GM23338 (cell line): ENCODE results near the gene GPATCH1. TPM values are rescaled to one million over a fixed set of nuclear protein-coding genes. Genes with fewer than 3 reads are reported as not detected.
A peak's percentile ranks its signal among the peaks of the same experiment; 100 is the strongest.
"Not testable (repeated sequence)": the region's sequence is repeated elsewhere in the genome, so short reads cannot be mapped to it uniquely, and the experiment has no call there.

Source experiments
- ATAC-seq: fragments of 200-7000 bp; cut with Tn5 transposase; 3 replicates; pipeline ENCODE4 v1.9.1; 2020
- DNase-seq: peaks from one replicate; pipeline ENCODE4 v3.0.0-alpha.2; 2015; ENCODE audit warnings: low spot score
- H2AFZ ChIP-seq: fragments of 200-600 bp; sonication (generic); 2 replicates; pipeline ENCODE4 v1.8.0; 2016; ENCODE audit warnings: antibody characterized with exemption, mild to moderate bottlenecking, moderate library complexity
- H3F3A ChIP-seq: fragments of 200-600 bp; sonication (generic); replicated peaks from 2 replicates; pipeline ENCODE4 v1.8.0; 2017; ENCODE audit warnings: antibody characterized with exemption, mixed run types, low read depth
- H3K27ac ChIP-seq: fragments of 200-600 bp; sonication (generic); 2 replicates; pipeline ENCODE4 v1.6.1; 2016; ENCODE audit warnings: low read depth
- H3K27me3 ChIP-seq: fragments of 200-600 bp; sonication (generic); 2 replicates; pipeline ENCODE4 v1.8.0; 2016; ENCODE audit warnings: mild to moderate bottlenecking, mixed run types, moderate library complexity; ENCODE audit not compliant: insufficient read depth
- H3K36me3 ChIP-seq: fragments of 200-600 bp; sonication (generic); 2 replicates; pipeline ENCODE4 v1.8.0; 2016; ENCODE audit warnings: mild to moderate bottlenecking; ENCODE audit not compliant: insufficient read depth
- H3K4me1 ChIP-seq: fragments of 200-600 bp; sonication (generic); 2 replicates; pipeline ENCODE4 v1.8.0; 2016; ENCODE audit warnings: mild to moderate bottlenecking, moderate library complexity; ENCODE audit not compliant: insufficient read depth
- H3K4me2 ChIP-seq: fragments of 200-600 bp; sonication (generic); 2 replicates; pipeline ENCODE4 v1.7.1; 2017; ENCODE audit warnings: mixed run types
- H3K4me3 ChIP-seq: fragments of 200-600 bp; sonication (generic); 2 replicates; pipeline ENCODE4 v1.6.1; 2016; ENCODE audit warnings: mixed run types
- H3K79me2 ChIP-seq: fragments of 200-600 bp; sonication (generic); replicated peaks from 2 replicates; pipeline ENCODE4 v1.8.0; 2017; ENCODE audit warnings: mild to moderate bottlenecking; ENCODE audit not compliant: insufficient read depth
- H3K9me2 ChIP-seq: fragments of 200-600 bp; sonication (generic); 2 replicates; pipeline ENCODE4 v1.8.0; 2017; ENCODE audit not compliant: insufficient read depth
- H4K20me1 ChIP-seq: fragments of 200-600 bp; sonication (generic); replicated peaks from 2 replicates; pipeline ENCODE4 v1.8.0; 2017; ENCODE audit warnings: mild to moderate bottlenecking; ENCODE audit not compliant: insufficient read depth
- H3K27ac Mint-ChIP-seq: 2 replicates; pipeline ENCODE4 v1.8.0; 2020; ENCODE audit warnings: inconsistent platforms, mild to moderate bottlenecking, moderate library complexity, mixed read lengths
- H3K27me3 Mint-ChIP-seq: 3 replicates; pipeline ENCODE4 v1.8.0; 2022; ENCODE audit warnings: low read depth, mild to moderate bottlenecking, moderate library complexity, mixed read lengths, inconsistent platforms; ENCODE audit not compliant: insufficient read depth, poor library complexity
- H3K36me3 Mint-ChIP-seq: 3 replicates; pipeline ENCODE4 v1.8.0; 2021; ENCODE audit warnings: low read depth, mild to moderate bottlenecking, inconsistent platforms, moderate library complexity, mixed read lengths
- H3K4me1 Mint-ChIP-seq: 3 replicates; pipeline ENCODE4 v1.8.0; 2020; ENCODE audit warnings: mild to moderate bottlenecking, inconsistent platforms, mixed read lengths
- H3K4me3 Mint-ChIP-seq: 3 replicates; pipeline ENCODE4 v1.8.0; 2021; ENCODE audit warnings: moderate library complexity, mild to moderate bottlenecking, inconsistent platforms, mixed read lengths
- H3K9me3 Mint-ChIP-seq: 3 replicates; pipeline ENCODE4 v1.8.0; 2020; ENCODE audit warnings: moderate library complexity, mild to moderate bottlenecking, inconsistent platforms, mixed read lengths
- CREB1 ChIP-seq: fragments of 250-450 bp; sonication (Bioruptor Pico); IDR thresholded peaks from 2 replicates; pipeline ENCODE4 v1.5.0; 2020; ENCODE audit warnings: low read depth, mild to moderate bottlenecking, moderate library complexity
- EZH2 ChIP-seq: fragments of 200-600 bp; sonication (generic); IDR thresholded peaks from one replicate; pipeline ENCODE4 v1.8.0; 2017; ENCODE audit warnings: antibody characterized with exemption, mild to moderate bottlenecking, low read depth; ENCODE audit not compliant: unreplicated experiment
- JUNB ChIP-seq: IDR thresholded peaks from one replicate; pipeline ENCODE4 v1.6.1; 2016; ENCODE audit warnings: antibody characterized with exemption; ENCODE audit not compliant: unreplicated experiment
- NANOG ChIP-seq: IDR thresholded peaks from 2 replicates; pipeline ENCODE4 v1.6.1; 2016; ENCODE audit warnings: antibody characterized with exemption, borderline replicate concordance
- POLR2AphosphoS5 ChIP-seq: IDR thresholded peaks from 2 replicates; pipeline ENCODE4 v1.6.1; 2016; ENCODE audit warnings: antibody characterized with exemption, low read depth
- STAT1 ChIP-seq: IDR thresholded peaks from one replicate; pipeline ENCODE4 v1.6.1; 2016; ENCODE audit warnings: antibody characterized with exemption; ENCODE audit not compliant: unreplicated experiment
- ZNF114 ChIP-seq: fragments of 250-450 bp; sonication (Bioruptor Pico); IDR thresholded peaks from 2 replicates; pipeline ENCODE4 v1.5.0; 2020; ENCODE audit warnings: mild to moderate bottlenecking, moderate library complexity
- ZNF331 ChIP-seq: fragments of 250-450 bp; sonication (Bioruptor Pico); IDR thresholded peaks from 2 replicates; pipeline ENCODE4 v1.5.0; 2020; ENCODE audit warnings: low read depth, mild to moderate bottlenecking, moderate library complexity
- ZNF462 ChIP-seq: fragments of 250-450 bp; sonication (Bioruptor Pico); IDR thresholded peaks from 2 replicates; pipeline ENCODE4 v1.5.0; 2020; ENCODE audit warnings: mild to moderate bottlenecking, moderate library complexity
- polyA plus RNA-seq: library from polyadenylated mRNA; unstranded; fragments of >200 nt; fragmentation: Nextera tagmentation; extraction: Ambion mirVana; gene quantifications from 2 replicates; pipeline ENCODE4 v1.2.1, GENCODE V29; 2016
- total RNA-seq: library from RNA; depleted of rRNA; stranded (reverse); fragments of >200 nt; shearing (Covaris generic); gene quantifications from 2 replicates; pipeline ENCODE4 v1.2.3, GENCODE V29; 2014
- TF ChIP-seq, protein P1 (sequence below): IDR thresholded peaks from one replicate; pipeline ENCODE4 v1.6.1; 2018; ENCODE audit warnings: antibody characterized with exemption; ENCODE audit not compliant: unreplicated experiment
- TF ChIP-seq, protein P2 (sequence below), 2 experiments: fragments of 200-600 bp in 1 of 2; sonication (generic) in 1 of 2; conservative IDR thresholded peaks; 2 replicates each; pipeline versions ENCODE4 v1.5.1 to v1.6.1; 2016 to 2017; ENCODE audit warnings: antibody characterized with exemption in 2 of 2, low read depth in 2 of 2, mild to moderate bottlenecking in 2 of 2, moderate library complexity in 1 of 2

The GPATCH1 gene
- total and polyA plus RNA-seq, 2 experiments from 2014 or later = 12.0 to 13.6 TPM

GRCh38 chr19:33041828-33042160 is 39.2 kb upstream of the GPATCH1 start:
- H3K36me3 Mint-ChIP-seq = peaks cover 33% of the 10 kb centered on the region
- not testable (repeated sequence) for H3K27me3 Mint-ChIP-seq, H3K27me3 ChIP-seq, DNase-seq, H3F3A ChIP-seq, H3K4me3 Mint-ChIP-seq, ATAC-seq, H3K9me2 ChIP-seq, H2AFZ ChIP-seq, H3K4me3 ChIP-seq, H3K9me3 Mint-ChIP-seq, H3K4me1 ChIP-seq, H3K36me3 ChIP-seq, H3K4me2 ChIP-seq, H4K20me1 ChIP-seq
- H3K79me2 ChIP-seq = peaks cover 35% of the 10 kb centered on the region
- peak overlapping the region; percentile 32 for H3K27ac Mint-ChIP-seq
- peak overlapping the region; percentile 34; the same call in 1 of the 2 replicates for H3K27ac ChIP-seq
- H3K4me1 Mint-ChIP-seq = peaks cover 14% of the 10 kb centered on the region; the same call in 2 of the 3 replicates

DNA sequence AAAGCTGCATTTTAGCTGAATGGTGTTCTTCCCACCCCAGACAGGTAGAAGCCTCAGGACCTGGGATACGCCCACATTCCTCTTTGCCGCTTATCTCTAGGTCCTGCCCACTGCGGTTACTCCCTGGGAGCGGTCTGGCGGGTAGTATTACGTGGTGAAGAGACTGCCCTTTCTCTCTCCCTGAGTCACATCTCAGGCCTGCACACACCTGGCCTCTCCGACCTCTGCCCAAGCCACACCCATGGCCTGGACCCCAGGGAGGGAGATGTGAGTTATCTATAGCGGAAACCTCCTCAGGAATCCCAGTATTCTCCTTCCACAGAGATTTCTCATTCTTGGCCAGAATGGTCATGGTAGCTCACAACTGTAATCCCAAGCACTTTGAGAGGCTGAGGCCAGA is 33.6 kb upstream of the GPATCH1 start:
- ATAC-seq (peak; percentile 97), DNase-seq (peak; percentile 81)
- H3F3A ChIP-seq = no peaks in the 10 kb centered on the region
- no peak overlapping the region for H3K4me3 ChIP-seq
- H3K4me3 Mint-ChIP-seq = no peak overlapping the region
- no peak overlapping the region for H3K27ac ChIP-seq
- peaks cover 9% of the 10 kb centered on the region for H3K27me3 Mint-ChIP-seq
- no peaks in the 10 kb centered on the region for H3K4me1 ChIP-seq
- no peaks in the 10 kb centered on the region for H3K36me3 ChIP-seq
- H3K79me2 ChIP-seq = peaks cover 33% of the 10 kb centered on the region
- H2AFZ ChIP-seq = no peak overlapping the region
- no peak overlapping the region; the same call in 1 of the 2 replicates for H3K4me2 ChIP-seq
- peaks cover 4% of the 10 kb centered on the region; the same call in 1 of the 2 replicates for H4K20me1 ChIP-seq
- H3K9me3 Mint-ChIP-seq = no peaks in the 10 kb centered on the region
- H3K27ac Mint-ChIP-seq = peak overlapping the region; percentile 62; the same call in 1 of the 2 replicates
- peaks cover 15% of the 10 kb centered on the region; the same call in 2 of the 3 replicates for H3K36me3 Mint-ChIP-seq
- H3K27me3 ChIP-seq = no peaks in the 10 kb centered on the region
- H3K4me1 Mint-ChIP-seq = peaks cover 20% of the 10 kb centered on the region
- H3K9me2 ChIP-seq = no peaks in the 10 kb centered on the region
- TF ChIP-seq, protein P1, sequence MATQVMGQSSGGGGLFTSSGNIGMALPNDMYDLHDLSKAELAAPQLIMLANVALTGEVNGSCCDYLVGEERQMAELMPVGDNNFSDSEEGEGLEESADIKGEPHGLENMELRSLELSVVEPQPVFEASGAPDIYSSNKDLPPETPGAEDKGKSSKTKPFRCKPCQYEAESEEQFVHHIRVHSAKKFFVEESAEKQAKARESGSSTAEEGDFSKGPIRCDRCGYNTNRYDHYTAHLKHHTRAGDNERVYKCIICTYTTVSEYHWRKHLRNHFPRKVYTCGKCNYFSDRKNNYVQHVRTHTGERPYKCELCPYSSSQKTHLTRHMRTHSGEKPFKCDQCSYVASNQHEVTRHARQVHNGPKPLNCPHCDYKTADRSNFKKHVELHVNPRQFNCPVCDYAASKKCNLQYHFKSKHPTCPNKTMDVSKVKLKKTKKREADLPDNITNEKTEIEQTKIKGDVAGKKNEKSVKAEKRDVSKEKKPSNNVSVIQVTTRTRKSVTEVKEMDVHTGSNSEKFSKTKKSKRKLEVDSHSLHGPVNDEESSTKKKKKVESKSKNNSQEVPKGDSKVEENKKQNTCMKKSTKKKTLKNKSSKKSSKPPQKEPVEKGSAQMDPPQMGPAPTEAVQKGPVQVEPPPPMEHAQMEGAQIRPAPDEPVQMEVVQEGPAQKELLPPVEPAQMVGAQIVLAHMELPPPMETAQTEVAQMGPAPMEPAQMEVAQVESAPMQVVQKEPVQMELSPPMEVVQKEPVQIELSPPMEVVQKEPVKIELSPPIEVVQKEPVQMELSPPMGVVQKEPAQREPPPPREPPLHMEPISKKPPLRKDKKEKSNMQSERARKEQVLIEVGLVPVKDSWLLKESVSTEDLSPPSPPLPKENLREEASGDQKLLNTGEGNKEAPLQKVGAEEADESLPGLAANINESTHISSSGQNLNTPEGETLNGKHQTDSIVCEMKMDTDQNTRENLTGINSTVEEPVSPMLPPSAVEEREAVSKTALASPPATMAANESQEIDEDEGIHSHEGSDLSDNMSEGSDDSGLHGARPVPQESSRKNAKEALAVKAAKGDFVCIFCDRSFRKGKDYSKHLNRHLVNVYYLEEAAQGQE = no peak
- TF ChIP-seq NANOG = no peak
- TF ChIP-seq POLR2AphosphoS5 = no peak
- no peak for TF ChIP-seq JUNB
- TF ChIP-seq, protein P2, sequence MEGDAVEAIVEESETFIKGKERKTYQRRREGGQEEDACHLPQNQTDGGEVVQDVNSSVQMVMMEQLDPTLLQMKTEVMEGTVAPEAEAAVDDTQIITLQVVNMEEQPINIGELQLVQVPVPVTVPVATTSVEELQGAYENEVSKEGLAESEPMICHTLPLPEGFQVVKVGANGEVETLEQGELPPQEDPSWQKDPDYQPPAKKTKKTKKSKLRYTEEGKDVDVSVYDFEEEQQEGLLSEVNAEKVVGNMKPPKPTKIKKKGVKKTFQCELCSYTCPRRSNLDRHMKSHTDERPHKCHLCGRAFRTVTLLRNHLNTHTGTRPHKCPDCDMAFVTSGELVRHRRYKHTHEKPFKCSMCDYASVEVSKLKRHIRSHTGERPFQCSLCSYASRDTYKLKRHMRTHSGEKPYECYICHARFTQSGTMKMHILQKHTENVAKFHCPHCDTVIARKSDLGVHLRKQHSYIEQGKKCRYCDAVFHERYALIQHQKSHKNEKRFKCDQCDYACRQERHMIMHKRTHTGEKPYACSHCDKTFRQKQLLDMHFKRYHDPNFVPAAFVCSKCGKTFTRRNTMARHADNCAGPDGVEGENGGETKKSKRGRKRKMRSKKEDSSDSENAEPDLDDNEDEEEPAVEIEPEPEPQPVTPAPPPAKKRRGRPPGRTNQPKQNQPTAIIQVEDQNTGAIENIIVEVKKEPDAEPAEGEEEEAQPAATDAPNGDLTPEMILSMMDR (conservative IDR thresholded peaks at IDR 0.05; ENCODE audit: low read depth in 2 of 2) = no peak
- no peak for TF ChIP-seq ZNF462
- TF ChIP-seq ZNF114 = no peak
- TF ChIP-seq STAT1 = no peak
- no peak for TF ChIP-seq EZH2
- no peak for TF ChIP-seq CREB1 (CRISPR knock-in tag)
- TF ChIP-seq ZNF331 (CRISPR knock-in tag) = no peak
